Measurements from ENCODE around the gene MEI1. TPM values are rescaled to one million over a fixed set of nuclear protein-coding genes. Genes with fewer than 3 reads are reported as not detected.

The MEI1 gene
- total and polyA plus RNA-seq, 4 donors: 3.4 to 18.0 (median 6.7) TPM

DNA sequence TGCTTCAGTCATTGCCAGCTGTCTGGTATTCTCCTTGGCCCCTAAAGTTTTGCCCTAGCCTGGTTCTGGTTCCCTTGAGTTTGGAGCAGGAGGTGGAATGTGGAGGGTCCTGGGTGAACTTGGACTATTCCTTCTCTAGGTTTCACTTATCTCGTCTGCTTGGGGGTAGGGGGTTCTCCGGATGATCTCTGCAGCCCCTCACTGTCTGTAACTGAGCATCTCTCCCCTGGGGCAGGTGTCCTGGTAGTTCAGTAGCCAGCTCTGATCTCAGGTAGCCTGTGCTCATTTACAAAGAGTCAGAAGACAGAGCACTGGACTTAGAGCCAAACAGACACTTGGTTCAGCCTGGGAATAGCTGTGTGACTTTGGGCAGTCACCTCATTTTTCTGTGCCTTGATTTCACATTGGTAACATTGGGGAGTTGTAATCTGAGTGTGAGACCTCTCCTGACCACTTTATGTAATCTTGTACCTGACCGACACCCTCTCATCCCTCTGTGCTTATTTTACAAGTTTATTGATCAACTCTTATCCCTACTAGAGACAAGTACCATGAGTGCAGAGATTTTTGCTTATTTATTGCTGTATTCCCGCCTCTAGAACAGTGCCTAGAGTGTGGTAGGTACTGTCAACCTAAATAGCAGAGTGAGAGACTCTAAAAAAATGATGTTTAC, 102.0 kb downstream of the MEI1 start:
- ATAC-seq (ENCODE audit: insufficient read depth, low FRiP score) (no peak), DNase-seq (peak in 1 of 3 donors; percentile 2)
- WGBS, 2 donors: 23 to 36% methylated on average over 4 of the region's 4 CpGs
- Histone ChIP-seq H3K9me3 (ENCODE audit: control insufficient read depth in 4 of 4, insufficient read depth in 3 of 4, low read length in 3 of 4) (no peaks in the 10 kb centered on the region), H3K4me1 (ENCODE audit: control insufficient read depth in 5 of 5, insufficient read depth in 5 of 5, low read length in 5 of 5) (peaks cover 0 to 22% (median 11%) of the 10 kb centered on the region in 5 donors), H3K36me3 (ENCODE audit: control insufficient read depth in 4 of 4, insufficient read depth in 4 of 4, low read length in 4 of 4) (no peaks in the 10 kb centered on the region), H3K9ac (ENCODE audit: insufficient read depth in 1 of 2, low read length in 2 of 2) (peak overlapping the region; percentile 72 to 80), H3K27me3 (ENCODE audit: control insufficient read depth in 3 of 3, insufficient read depth in 3 of 3, low read length in 2 of 3) (no peaks in the 10 kb centered on the region), H3K4me3 (peak overlapping the region; percentile 91), H3K27ac (ENCODE audit: low read depth in 1 of 2, low read length in 1 of 2) (peak overlapping the region in 1 of 2 donors; percentile 94)
- TF ChIP-seq, protein P1, sequence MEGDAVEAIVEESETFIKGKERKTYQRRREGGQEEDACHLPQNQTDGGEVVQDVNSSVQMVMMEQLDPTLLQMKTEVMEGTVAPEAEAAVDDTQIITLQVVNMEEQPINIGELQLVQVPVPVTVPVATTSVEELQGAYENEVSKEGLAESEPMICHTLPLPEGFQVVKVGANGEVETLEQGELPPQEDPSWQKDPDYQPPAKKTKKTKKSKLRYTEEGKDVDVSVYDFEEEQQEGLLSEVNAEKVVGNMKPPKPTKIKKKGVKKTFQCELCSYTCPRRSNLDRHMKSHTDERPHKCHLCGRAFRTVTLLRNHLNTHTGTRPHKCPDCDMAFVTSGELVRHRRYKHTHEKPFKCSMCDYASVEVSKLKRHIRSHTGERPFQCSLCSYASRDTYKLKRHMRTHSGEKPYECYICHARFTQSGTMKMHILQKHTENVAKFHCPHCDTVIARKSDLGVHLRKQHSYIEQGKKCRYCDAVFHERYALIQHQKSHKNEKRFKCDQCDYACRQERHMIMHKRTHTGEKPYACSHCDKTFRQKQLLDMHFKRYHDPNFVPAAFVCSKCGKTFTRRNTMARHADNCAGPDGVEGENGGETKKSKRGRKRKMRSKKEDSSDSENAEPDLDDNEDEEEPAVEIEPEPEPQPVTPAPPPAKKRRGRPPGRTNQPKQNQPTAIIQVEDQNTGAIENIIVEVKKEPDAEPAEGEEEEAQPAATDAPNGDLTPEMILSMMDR (IDR thresholded peaks at IDR 0.05; ENCODE audit: control extremely low read depth, extremely low read depth): no peak

- TF ChIP-seq, protein P1 (IDR thresholded peaks at IDR 0.05; ENCODE audit: control extremely low read depth, extremely low read depth): no peak
These were observed 102.6 kb downstream of the MEI1 start for GRCh38 chr22:41801886-41802285.

GRCh38 chr22:41805639-41806038, 106.3 kb downstream of the MEI1 start:
- no peak overlapping the region for H3K9ac ChIP-seq (ENCODE audit: insufficient read depth in 1 of 2, low read length in 2 of 2)
- DNase-seq (no peak), ATAC-seq (ENCODE audit: insufficient read depth, low FRiP score) (no peak)
- TF ChIP-seq, protein P1 (IDR thresholded peaks at IDR 0.05; ENCODE audit: control extremely low read depth, extremely low read depth): no peak
- H3K27ac ChIP-seq (ENCODE audit: low read depth in 1 of 2, low read length in 1 of 2): no peak overlapping the region
- H3K9me3 ChIP-seq (ENCODE audit: control insufficient read depth in 4 of 4, insufficient read depth in 3 of 4, low read length in 3 of 4): no peaks in the 10 kb centered on the region
- H3K4me3 ChIP-seq: no peak overlapping the region
- H3K36me3 ChIP-seq (ENCODE audit: control insufficient read depth in 4 of 4, insufficient read depth in 4 of 4, low read length in 4 of 4): peaks cover 0 to 14% (median 0%) of the 10 kb centered on the region in 4 donors
- H3K27me3 ChIP-seq (ENCODE audit: control insufficient read depth in 3 of 3, insufficient read depth in 3 of 3, low read length in 2 of 3): no peaks in the 10 kb centered on the region
- peaks cover 0 to 11% (median 8%) of the 10 kb centered on the region in 5 donors for H3K4me1 ChIP-seq (ENCODE audit: control insufficient read depth in 5 of 5, insufficient read depth in 5 of 5, low read length in 5 of 5)

More at GRCh38 chr22:41801886-41802285, 102.6 kb downstream of the MEI1 start:
- DNase-seq: no peak
- Histone ChIP-seq H3K9me3 (ENCODE audit: control insufficient read depth in 4 of 4, insufficient read depth in 3 of 4, low read length in 3 of 4) (no peaks in the 10 kb centered on the region), H3K4me3 (no peak overlapping the region), H3K4me1 (ENCODE audit: control insufficient read depth in 5 of 5, insufficient read depth in 5 of 5, low read length in 5 of 5) (peaks cover 0 to 22% (median 11%) of the 10 kb centered on the region in 5 donors), H3K27ac (ENCODE audit: low read depth in 1 of 2, low read length in 1 of 2) (no peak overlapping the region), H3K36me3 (ENCODE audit: control insufficient read depth in 4 of 4, insufficient read depth in 4 of 4, low read length in 4 of 4) (no peaks in the 10 kb centered on the region), H3K27me3 (ENCODE audit: control insufficient read depth in 3 of 3, insufficient read depth in 3 of 3, low read length in 2 of 3) (no peaks in the 10 kb centered on the region), H3K9ac (ENCODE audit: insufficient read depth in 1 of 2, low read length in 2 of 2) (no peak overlapping the region)
- no peak for ATAC-seq (ENCODE audit: insufficient read depth, low FRiP score)
- WGBS, 2 donors: 69 to 77% methylated on average over 2 of the region's 2 CpGs

All from lung (tissue), 12 donors.